NCI-H1092 (cell line): Measurements from ENCODE around the gene HLTF.
"Not testable (repeated sequence)": the region's sequence is repeated elsewhere in the genome, so short reads cannot be mapped to it uniquely, and the experiment has no call there.

Experiments used
- DNase-seq: peaks from one replicate; lab custom pipeline; 2025; lab: John Stamatoyannopoulos, UW

HLTF gene

GRCh38 chr3:149086232-149086988 is at the start of gene HLTF:
Gene HLTF (minus strand): TSS chr3:149086533. CDS start chr3:149086336, 197 bp downstream.
- DNase-seq, result peak; percentile 95

GRCh38 chr3:149134575-149134974 is 48.2 kb upstream of the HLTF start:
- no peak for DNase-seq

- no peak for DNase-seq
These were observed 45.3 kb upstream of the HLTF start for GRCh38 chr3:149131589-149131988.

GRCh38 chr3:149129326-149130205 is 43.2 kb upstream of the HLTF start, which contains the start of gene HPS3:
Gene HPS3 (plus strand): TSS chr3:149129638. CDS start chr3:149129724, 86 bp downstream.
- DNase-seq, result peak; percentile 83

DNA sequence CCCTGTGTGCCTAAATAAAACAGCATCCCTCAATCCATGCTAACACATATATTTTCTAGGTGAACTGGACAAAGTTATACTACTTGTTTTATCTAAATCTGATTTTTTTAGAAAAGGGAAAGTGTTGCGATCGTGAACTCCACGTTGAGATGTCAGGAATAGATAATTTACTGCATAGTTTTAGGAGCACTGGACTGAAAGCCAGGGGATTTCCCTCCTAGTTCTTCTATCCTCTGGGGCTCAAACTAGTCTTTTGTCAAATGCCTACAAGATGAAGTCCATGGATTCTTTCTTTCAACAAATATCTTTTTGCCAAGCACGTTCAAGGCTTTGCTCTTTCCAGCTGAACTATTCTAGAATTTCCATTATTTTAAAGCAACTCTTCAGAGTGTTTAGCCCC is 42.5 kb upstream of the HLTF start:
- no peak for DNase-seq

DNA sequence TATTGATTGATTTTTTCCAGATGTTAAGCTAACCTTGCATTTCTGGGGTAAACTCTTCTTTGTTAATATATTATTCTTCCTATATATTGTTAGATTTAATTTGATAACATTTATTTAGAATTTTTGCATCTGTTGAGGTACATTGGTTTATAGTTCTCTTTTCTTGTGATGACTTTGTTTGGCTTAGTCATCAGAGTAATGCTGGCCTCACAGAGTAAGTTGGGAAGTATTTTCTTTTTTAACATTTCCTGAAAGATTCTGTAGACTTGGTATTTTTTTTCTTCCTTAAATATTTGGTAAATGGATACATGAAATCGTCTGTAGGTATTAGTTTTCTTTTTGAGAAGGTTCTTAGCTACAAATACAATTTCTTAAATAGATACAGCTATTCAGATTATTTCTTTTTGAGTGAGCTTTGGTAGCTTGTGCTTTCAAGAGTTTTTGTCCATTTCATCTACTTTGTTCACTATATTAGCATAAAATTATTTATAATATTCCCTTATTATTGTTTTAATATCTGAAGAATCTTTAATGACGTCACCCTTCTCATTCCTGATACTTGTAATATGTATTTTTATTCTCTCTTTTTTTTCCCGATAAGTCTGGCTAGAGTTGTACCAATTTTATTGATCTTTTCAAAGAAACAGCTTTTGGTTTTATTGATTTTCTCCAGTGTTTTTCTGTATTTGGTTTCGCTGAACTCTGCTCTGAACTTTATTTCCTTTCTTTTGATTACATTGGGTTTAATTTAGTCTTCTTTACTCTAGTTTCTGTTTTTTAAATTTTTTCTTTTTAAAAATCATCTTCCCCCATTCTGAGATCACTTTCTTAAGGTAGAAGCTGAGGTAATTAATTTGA is 36.6 kb upstream of the HLTF start:
- no peak for DNase-seq

- peak; percentile 48 for DNase-seq
These were observed 34.0 kb upstream of the HLTF start for GRCh38 chr3:149120051-149120972.

DNA sequence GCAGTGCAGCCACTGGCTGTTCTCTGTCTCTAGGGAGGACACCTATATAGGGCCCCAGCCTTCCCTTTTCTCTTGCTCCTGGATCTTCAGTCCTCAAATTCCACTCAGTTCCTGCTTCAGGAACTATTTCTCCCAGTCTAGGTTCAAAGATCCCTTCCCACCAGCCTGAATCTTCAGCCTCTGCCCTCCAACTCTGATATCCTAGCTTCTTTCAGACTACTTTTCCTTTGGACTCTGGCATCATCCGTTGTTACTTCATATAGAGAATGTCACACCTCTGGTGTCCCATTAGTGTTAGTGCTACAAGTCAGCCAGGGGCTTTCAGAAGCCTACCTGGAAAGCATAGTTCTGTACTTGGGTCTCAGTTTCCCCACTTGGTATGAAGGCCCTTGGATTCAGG is 33.1 kb upstream of the HLTF start:
- no peak for DNase-seq

DNA sequence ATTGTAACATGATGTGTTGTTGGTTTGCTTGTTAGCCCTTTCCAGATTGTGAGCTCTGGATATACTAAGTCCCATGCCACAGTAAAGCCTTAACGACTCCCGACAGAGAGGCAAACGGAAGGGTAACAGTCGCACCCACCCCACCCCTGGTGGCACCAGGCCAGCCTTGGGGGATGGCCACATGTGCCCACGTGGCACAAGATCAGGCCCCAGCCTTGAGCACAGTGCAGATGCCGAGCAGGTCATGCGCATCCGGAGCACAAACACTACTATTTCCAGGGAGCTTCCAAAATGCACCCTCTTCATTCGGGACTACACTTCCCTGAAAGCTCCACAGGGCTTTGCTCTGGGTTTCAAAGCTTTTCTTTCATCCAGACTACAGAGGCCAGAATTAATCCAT is 32.4 kb upstream of the HLTF start:
- DNase-seq, result no peak

GRCh38 chr3:149115114-149115513 is 28.8 kb upstream of the HLTF start:
- no peak for DNase-seq

DNA sequence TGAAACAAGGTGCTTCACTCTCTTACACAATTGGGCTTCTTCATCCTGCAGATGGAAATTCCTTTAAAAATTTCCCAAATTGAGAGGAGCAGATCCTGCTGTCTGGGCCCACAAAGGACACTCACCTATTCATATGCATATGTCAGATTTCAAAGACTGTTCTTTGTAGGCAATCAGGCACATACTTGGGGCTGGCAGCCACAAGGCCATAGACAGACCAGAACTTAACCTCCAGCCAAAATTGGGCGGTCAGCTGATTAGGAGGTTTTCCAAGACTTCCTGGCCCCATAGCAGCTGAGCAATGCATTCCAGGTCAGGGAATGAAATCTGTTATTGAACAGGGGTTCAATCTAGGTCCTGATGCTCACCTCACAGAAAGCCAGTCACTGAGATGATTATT is 28.1 kb upstream of the HLTF start:
- no peak for DNase-seq

DNA sequence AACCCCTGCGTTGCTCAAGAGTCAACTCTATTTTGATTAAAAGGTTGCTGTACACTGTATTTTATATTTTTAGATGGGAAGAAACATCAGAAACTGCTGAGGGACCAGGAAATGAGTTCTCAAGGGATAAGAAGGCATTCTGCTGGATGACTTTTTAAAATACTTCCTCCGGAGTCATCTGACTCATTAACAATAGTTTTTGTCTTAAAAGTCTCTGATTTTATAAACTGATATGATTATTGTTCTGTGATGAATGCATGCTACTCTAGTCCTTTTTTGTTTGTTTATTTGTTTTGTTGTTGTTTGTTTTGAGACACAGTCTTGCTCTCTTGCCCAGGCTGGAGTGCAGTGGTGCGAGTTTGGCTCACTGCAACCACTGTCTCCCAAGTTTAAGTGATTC is 18.2 kb upstream of the HLTF start:
- no peak for DNase-seq

GRCh38 chr3:149101641-149102040 is 15.3 kb upstream of the HLTF start:
- DNase-seq, result no peak

DNA sequence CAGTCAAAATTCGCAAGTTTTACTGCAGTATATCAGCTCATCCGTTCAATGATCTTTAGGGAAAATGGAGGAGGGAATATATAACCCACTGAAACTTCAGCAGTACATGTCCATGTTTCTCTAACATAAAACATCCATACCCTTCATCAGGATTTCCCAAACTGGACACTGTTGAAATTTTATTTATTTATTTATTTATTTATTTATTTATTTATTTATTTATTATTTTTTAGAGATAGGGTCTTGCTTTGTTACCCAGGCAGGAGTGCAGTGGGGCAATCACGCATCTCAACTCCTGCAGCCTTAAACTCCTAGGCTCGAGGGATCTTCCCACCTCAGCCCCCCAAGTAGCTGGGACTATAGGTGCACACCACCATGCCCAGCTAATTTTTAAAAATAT is 14.8 kb upstream of the HLTF start:
- no peak for DNase-seq

- DNase-seq, result not testable (repeated sequence)
These were observed 11.7 kb upstream of the HLTF start for GRCh38 chr3:149097987-149098386.

- no peak for DNase-seq
These were observed 9.2 kb upstream of the HLTF start for GRCh38 chr3:149095487-149095886.

DNA sequence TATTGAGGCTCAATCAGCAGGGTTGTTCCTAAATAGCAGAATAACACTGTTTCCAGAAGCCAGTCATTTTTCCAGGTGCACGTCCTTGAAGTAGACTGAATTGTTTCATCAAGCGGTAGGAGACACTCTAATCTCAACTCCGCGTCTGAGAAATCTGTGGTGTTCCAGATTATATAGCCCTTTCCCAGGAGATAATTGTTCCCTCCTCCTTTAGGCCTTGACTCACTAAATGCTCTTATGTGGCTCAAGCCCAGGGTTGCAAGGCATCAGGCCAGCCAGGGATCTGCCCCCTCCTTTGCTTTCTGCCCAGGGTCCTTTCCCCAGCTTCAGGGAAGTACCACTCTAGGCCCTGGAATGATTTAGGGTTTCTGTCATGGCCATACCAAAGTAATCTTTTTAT is 5.7 kb upstream of the HLTF start:
- peak; percentile 2 for DNase-seq

GRCh38 chr3:149090907-149091306 is 4.6 kb upstream of the HLTF start:
- DNase-seq, result no peak

- no peak for DNase-seq
These were observed 4.1 kb upstream of the HLTF start for GRCh38 chr3:149090461-149090860.

- no peak for DNase-seq
These were observed 3.1 kb upstream of the HLTF start for GRCh38 chr3:149089395-149089794.

DNA sequence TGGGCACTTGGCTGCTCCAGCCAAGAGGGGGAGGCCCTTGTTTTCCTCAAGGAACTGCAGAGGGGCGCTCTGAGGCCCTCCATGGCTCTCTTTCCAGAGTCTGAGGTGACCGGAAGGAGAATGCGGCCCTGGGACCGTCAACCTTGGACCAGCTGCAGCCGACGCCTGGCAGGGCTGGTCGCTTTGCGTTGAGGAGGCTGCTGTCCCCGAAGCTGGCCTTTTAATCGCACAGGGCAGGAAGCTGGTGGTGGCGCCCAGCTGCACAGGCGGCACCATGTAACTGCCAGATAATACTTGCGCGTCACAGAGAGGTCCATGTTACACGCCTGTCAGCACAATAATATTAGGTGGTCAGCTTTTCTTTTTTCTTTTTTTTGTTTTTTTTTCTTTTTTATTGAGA is 875 bp upstream of the HLTF start:
- DNase-seq, result no peak
